Neural cell (in vitro differentiated cells): ENCODE measurements around the gene SSBP3. TPM values are rescaled to one million over a fixed set of nuclear protein-coding genes. Genes with fewer than 3 reads are reported as not detected.

Source experiments
- H2AFZ ChIP-seq: fragments of 200-600, 300-800 bp; sonication (generic), shearing (Covaris generic); 2 replicates; pipeline ENCODE4 v1.6.0; 2014; ENCODE audit warnings: low read depth, mild to moderate bottlenecking, antibody characterized with exemption, low read length, moderate library complexity
- H3F3A ChIP-seq: fragments of 200-600 bp; shearing (Covaris generic); 2 replicates; pipeline ENCODE4 v1.6.1; 2016; ENCODE audit warnings: mild to moderate bottlenecking, moderate library complexity, mixed read lengths, antibody characterized with exemption, low read length; ENCODE audit not compliant: insufficient read depth, poor library complexity, severe bottlenecking
- H3K27ac ChIP-seq: fragments of 200-600, 300-800 bp; sonication (generic), shearing (Covaris generic); 2 replicates; pipeline ENCODE4 v1.5.1; 2014; ENCODE audit warnings: mild to moderate bottlenecking, low read length, moderate library complexity
- H3K27me3 ChIP-seq: fragments of 300-800, 200-600 bp; sonication (generic), shearing (Covaris generic); 2 replicates; pipeline ENCODE4 v1.6.0; 2014; ENCODE audit warnings: mild to moderate bottlenecking, low read depth, low read length, moderate library complexity; ENCODE audit not compliant: insufficient read depth
- H3K36me3 ChIP-seq: fragments of 300-800, 200-600 bp; sonication (generic), shearing (Covaris generic); 2 replicates; pipeline ENCODE4 v1.5.1; 2014; ENCODE audit warnings: mild to moderate bottlenecking, antibody characterized with exemption, low read length, moderate library complexity; ENCODE audit not compliant: insufficient read depth
- H3K4me2 ChIP-seq: fragments of 300-800, 200-600 bp; sonication (generic), shearing (Covaris generic); 2 replicates; pipeline ENCODE4 v1.6.0; 2014; ENCODE audit warnings: mild to moderate bottlenecking, low read length
- H3K4me3 ChIP-seq: fragments of 300-800, 200-600 bp; sonication (generic), shearing (Covaris generic); 2 replicates; pipeline ENCODE4 v1.5.1; 2014; ENCODE audit warnings: mild to moderate bottlenecking, low read length, moderate library complexity
- H3K79me2 ChIP-seq: fragments of 200-600 bp; shearing (Covaris generic); replicated peaks from 2 replicates; pipeline ENCODE4 v1.6.0; 2014; ENCODE audit warnings: mild to moderate bottlenecking, low read length, moderate library complexity; ENCODE audit not compliant: insufficient read depth
- H3K9ac ChIP-seq: fragments of 300-800, 200-600 bp; sonication (generic), shearing (Covaris generic); 2 replicates; pipeline ENCODE4 v1.6.1; 2016; ENCODE audit warnings: mild to moderate bottlenecking, low read length, mixed read lengths
- H3K9me2 ChIP-seq: fragments of 200-600 bp; shearing (Covaris generic); 2 replicates; pipeline ENCODE4 v1.6.1; 2016; ENCODE audit warnings: mild to moderate bottlenecking, low read length, mixed read lengths; ENCODE audit not compliant: insufficient read depth
- H3K9me3 ChIP-seq: fragments of 200-600, 300-800 bp; sonication (generic), shearing (Covaris generic); 2 replicates; pipeline ENCODE4 v1.6.1; 2016; ENCODE audit warnings: mild to moderate bottlenecking, mixed run types, low read length, moderate library complexity, mixed read lengths
- H4K20me1 ChIP-seq: fragments of 200-600 bp; shearing (Covaris generic); 2 replicates; pipeline ENCODE4 v1.6.1; 2016; ENCODE audit warnings: mild to moderate bottlenecking, mixed run types; ENCODE audit not compliant: insufficient read depth
- EP300 ChIP-seq: fragments of 450-650 bp; conservative IDR thresholded peaks from 2 replicates; pipeline ENCODE4 v1.6.1; 2014; ENCODE audit warnings: antibody characterized with exemption, mild to moderate bottlenecking, moderate library complexity; ENCODE audit not compliant: poor library complexity, severe bottlenecking
- EZH2 ChIP-seq: fragments of 200-600, 300-800 bp; shearing (Covaris generic), sonication (generic); IDR thresholded peaks from 2 replicates; pipeline ENCODE4 v1.6.1; 2014; ENCODE audit warnings: antibody characterized with exemption, low read length, borderline replicate concordance, mild to moderate bottlenecking; ENCODE audit not compliant: insufficient read depth, poor library complexity, severe bottlenecking
- MXI1 ChIP-seq: fragments of 450-650 bp; conservative IDR thresholded peaks from 2 replicates; pipeline ENCODE4 v1.6.1; 2014; ENCODE audit warnings: antibody characterized with exemption, mild to moderate bottlenecking; ENCODE audit not compliant: poor library complexity, severe bottlenecking
- POLR2AphosphoS5 ChIP-seq: IDR thresholded peaks from 2 replicates; pipeline ENCODE4 v1.6.1; 2012
- RAD21 ChIP-seq: fragments of 450-650 bp; conservative IDR thresholded peaks from 2 replicates; pipeline ENCODE4 v1.6.1; 2014; ENCODE audit warnings: antibody characterized with exemption, mild to moderate bottlenecking, moderate library complexity
- SMC3 ChIP-seq: fragments of 450-650 bp; conservative IDR thresholded peaks from 2 replicates; pipeline ENCODE4 v1.6.1; 2014; ENCODE audit warnings: antibody characterized with exemption, mild to moderate bottlenecking, moderate library complexity; ENCODE audit not compliant: poor library complexity
- TAF1 ChIP-seq: IDR thresholded peaks from 2 replicates; pipeline ENCODE4 v1.6.1; 2012; ENCODE audit warnings: low read depth
- polyA plus RNA-seq: library from polyadenylated mRNA; depleted of rRNA; stranded (reverse); fragments of >200 nt; gene quantifications from 2 replicates; pipeline ENCODE4 v1.2.3, GENCODE V29; 2014
- TF ChIP-seq, protein P1 (sequence below): IDR thresholded peaks from 2 replicates; pipeline ENCODE4 v1.6.1; 2012; ENCODE audit warnings: borderline replicate concordance
- TF ChIP-seq, protein P2 (sequence below): fragments of 450-650 bp; IDR thresholded peaks from 2 replicates; pipeline ENCODE4 v1.5.1; 2014; ENCODE audit warnings: antibody characterized with exemption, mild to moderate bottlenecking, moderate library complexity; ENCODE audit not compliant: poor library complexity, severe bottlenecking

SSBP3 gene
- polyA plus RNA-seq, 1 donor from 2014 or later: 77.4 TPM

- Histone ChIP-seq H3K4me2 (no peak overlapping the region), H3F3A (no peaks in the 10 kb centered on the region), H4K20me1 (peaks cover 33% of the 10 kb centered on the region), H3K4me3 (no peak overlapping the region), H3K9ac (no peak overlapping the region), H3K79me2 (peaks cover 70% of the 10 kb centered on the region), H3K27me3 (no peaks in the 10 kb centered on the region), H3K9me3 (no peaks in the 10 kb centered on the region), H3K9me2 (no peaks in the 10 kb centered on the region), H2AFZ (no peak overlapping the region), H3K27ac (no peak overlapping the region), H3K36me3 (no peaks in the 10 kb centered on the region)
- TF ChIP-seq EZH2 (no peak), SMC3 (no peak), RAD21 (no peak), EP300 (no peak), MXI1 (no peak), POLR2AphosphoS5 (no peak), TAF1 (no peak)
- TF ChIP-seq, protein P1, sequence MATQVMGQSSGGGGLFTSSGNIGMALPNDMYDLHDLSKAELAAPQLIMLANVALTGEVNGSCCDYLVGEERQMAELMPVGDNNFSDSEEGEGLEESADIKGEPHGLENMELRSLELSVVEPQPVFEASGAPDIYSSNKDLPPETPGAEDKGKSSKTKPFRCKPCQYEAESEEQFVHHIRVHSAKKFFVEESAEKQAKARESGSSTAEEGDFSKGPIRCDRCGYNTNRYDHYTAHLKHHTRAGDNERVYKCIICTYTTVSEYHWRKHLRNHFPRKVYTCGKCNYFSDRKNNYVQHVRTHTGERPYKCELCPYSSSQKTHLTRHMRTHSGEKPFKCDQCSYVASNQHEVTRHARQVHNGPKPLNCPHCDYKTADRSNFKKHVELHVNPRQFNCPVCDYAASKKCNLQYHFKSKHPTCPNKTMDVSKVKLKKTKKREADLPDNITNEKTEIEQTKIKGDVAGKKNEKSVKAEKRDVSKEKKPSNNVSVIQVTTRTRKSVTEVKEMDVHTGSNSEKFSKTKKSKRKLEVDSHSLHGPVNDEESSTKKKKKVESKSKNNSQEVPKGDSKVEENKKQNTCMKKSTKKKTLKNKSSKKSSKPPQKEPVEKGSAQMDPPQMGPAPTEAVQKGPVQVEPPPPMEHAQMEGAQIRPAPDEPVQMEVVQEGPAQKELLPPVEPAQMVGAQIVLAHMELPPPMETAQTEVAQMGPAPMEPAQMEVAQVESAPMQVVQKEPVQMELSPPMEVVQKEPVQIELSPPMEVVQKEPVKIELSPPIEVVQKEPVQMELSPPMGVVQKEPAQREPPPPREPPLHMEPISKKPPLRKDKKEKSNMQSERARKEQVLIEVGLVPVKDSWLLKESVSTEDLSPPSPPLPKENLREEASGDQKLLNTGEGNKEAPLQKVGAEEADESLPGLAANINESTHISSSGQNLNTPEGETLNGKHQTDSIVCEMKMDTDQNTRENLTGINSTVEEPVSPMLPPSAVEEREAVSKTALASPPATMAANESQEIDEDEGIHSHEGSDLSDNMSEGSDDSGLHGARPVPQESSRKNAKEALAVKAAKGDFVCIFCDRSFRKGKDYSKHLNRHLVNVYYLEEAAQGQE: no peak
- TF ChIP-seq, protein P2, sequence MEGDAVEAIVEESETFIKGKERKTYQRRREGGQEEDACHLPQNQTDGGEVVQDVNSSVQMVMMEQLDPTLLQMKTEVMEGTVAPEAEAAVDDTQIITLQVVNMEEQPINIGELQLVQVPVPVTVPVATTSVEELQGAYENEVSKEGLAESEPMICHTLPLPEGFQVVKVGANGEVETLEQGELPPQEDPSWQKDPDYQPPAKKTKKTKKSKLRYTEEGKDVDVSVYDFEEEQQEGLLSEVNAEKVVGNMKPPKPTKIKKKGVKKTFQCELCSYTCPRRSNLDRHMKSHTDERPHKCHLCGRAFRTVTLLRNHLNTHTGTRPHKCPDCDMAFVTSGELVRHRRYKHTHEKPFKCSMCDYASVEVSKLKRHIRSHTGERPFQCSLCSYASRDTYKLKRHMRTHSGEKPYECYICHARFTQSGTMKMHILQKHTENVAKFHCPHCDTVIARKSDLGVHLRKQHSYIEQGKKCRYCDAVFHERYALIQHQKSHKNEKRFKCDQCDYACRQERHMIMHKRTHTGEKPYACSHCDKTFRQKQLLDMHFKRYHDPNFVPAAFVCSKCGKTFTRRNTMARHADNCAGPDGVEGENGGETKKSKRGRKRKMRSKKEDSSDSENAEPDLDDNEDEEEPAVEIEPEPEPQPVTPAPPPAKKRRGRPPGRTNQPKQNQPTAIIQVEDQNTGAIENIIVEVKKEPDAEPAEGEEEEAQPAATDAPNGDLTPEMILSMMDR: no peak
Measured at GRCh38 chr1:54287176-54287650, 119.0 kb downstream of the SSBP3 start.

- Histone ChIP-seq H3K4me2 (no peak overlapping the region), H3K27me3 (no peaks in the 10 kb centered on the region), H3K27ac (no peak overlapping the region), H3K9ac (no peak overlapping the region), H4K20me1 (peaks cover 23% of the 10 kb centered on the region), H3K79me2 (peaks cover 67% of the 10 kb centered on the region), H3K9me2 (no peaks in the 10 kb centered on the region), H3K4me3 (no peak overlapping the region), H3F3A (no peaks in the 10 kb centered on the region), H2AFZ (no peak overlapping the region), H3K36me3 (no peaks in the 10 kb centered on the region), H3K9me3 (no peaks in the 10 kb centered on the region)
- TF ChIP-seq MXI1 (no peak), EP300 (no peak), TAF1 (no peak), SMC3 (no peak), POLR2AphosphoS5 (no peak), EZH2 (no peak), RAD21 (no peak)
- TF ChIP-seq, protein P2: no peak
- TF ChIP-seq, protein P1: no peak
Measured at GRCh38 chr1:54285815-54286345, 120.3 kb downstream of the SSBP3 start.
